ENCODE results near the gene TACC3.

The TACC3 gene

DNA sequence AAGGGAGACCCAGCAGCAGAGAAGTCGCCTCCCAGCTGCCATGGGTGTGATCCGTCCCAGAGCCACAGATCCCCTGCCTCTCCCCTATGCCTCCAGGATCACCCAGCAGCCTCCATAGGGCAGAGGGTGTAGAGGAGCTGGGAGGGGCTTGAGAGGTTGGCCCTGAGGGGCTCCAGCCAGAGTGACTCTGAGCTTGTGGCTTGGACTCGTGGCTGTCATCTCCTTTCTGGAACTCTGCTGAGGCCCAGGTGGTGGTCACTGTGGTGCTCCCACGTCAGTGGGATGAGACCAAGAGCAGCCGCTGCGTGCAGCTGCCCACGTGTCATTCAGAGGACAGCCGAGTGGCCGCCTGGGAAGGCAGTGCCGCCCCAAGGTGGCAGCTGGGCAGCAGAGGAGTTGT, 4.2 kb downstream of the TACC3 start:
- DNase-seq = no peak

DNA sequence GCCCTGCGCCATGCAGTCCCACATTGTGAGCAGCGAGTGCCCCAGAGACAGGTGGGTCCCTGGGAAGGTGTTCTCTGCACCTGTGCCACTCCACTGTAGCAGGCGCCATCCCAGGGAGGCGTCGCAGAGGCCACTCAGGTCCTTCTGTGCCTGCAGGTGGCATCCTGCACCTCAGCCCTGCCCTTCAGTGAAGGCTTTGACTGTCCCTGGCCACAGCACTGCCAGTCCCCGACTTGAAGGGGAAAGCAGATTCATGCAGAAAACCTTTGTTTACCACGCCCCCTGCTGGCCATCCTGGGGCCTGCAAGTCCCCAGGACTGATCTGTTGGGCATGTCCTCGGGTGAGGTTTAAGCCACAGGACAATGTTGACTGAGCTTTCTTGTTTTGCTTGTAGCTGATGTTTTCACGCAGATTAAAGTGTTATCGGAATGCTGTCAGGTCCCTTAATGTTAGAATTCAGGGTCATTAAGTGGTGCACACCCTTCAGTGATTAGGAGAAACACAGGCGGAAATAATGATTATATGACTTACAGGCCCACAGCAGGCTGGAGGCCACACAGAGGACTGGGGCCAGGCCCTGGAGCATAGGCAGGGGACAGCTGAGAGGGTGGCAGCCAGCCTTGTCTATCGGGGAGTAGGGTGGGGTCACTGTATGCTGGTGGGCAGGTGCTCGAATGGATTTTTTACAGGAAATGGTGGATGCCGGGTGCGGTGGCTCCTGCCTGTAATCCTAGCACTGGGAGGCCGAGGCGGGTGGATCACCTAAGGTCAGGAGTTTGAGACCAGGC, 5.0 kb downstream of the TACC3 start:
- peak; percentile 84 for DNase-seq

DNA sequence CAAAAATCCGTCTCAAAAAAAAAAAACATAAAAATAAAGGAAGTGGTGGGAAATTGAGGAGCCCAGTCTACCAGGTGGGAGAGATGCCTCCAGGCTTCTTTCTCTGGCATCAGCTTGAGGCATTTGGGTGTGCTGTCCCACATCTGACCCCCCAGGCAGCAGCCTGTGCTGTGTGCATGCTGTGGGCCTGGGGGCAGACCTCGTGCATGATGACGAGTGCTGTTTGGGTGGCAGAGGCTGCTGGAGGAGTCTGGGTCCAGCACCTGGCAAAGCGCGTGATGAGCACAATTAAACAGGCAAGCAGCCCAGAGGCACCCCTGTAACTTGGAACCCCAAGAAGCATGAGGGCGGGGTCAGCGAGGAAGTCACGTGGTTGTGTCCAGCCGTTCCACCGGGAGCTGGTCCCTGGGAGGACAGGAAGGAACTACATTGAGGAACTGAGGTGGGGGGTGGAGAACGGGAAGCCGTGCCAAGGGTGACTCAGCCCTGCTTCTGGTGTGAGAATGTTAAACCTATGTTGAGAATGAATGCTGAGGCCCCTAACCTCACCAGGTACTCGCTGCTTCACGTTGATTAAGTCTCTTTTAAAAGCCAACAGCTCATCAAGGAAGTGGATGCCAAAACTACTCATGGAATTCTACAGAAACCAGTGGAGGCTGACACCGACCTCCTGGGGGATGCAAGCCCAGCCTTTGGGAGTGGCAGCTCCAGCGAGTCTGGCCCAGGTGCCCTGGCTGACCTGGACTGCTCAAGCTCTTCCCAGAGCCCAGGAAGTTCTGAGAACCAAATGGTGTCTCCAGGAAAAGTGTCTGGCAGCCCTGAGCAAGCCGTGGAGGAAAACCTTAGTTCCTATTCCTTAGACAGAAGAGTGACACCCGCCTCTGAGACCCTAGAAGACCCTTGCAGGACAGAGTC, 6.1 kb downstream of the TACC3 start:
- no peak for DNase-seq

DNA sequence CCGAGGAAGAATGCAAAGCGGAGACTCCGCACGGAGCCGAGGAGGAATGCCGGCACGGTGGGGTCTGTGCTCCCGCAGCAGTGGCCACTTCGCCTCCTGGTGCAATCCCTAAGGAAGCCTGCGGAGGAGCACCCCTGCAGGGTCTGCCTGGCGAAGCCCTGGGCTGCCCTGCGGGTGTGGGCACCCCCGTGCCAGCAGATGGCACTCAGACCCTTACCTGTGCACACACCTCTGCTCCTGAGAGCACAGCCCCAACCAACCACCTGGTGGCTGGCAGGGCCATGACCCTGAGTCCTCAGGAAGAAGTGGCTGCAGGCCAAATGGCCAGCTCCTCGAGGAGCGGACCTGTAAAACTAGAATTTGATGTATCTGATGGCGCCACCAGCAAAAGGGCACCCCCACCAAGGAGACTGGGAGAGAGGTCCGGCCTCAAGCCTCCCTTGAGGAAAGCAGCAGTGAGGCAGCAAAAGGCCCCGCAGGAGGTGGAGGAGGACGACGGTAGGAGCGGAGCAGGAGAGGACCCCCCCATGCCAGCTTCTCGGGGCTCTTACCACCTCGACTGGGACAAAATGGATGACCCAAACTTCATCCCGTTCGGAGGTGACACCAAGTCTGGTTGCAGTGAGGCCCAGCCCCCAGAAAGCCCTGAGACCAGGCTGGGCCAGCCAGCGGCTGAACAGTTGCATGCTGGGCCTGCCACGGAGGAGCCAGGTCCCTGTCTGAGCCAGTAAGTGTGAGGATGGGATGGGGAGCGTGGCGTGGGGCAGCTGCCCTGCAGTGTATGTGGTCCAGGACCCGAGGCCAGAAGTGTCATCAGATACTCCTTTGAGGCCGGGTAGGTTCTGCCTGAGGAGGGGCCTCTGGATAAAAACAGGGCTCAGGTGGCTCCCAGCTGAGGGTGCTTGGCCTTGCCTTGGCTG, 7.0 kb downstream of the TACC3 start:
- DNase-seq = no peak

DNA sequence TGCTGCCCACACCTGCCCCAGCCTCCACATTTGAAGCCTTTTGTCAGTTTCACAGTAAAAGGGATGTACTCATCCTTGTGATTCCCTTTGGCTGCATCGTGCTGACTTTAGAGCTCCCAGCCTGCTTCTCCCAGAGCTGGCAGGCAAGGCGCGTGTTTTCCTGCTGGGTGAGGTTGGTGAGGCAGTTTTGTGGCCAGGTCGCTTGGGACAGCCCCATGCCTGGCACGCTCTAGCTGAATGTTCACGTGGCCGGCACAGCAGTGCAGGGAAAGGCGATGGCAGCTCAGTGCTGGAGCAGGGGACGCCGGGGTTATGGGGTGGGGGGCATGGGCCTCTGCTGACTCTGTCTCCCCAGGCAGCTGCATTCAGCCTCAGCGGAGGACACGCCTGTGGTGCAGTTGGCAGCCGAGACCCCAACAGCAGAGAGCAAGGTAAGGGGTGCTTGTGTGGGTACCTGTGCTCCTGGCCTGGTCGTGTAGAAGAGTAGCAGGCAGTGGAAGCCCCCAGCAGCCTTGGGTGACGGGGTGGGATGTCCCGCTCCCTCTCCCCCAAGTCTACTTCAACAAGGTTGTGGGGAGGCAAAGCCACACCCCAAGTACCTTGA, 9.3 kb downstream of the TACC3 start:
- no peak for DNase-seq

DNA sequence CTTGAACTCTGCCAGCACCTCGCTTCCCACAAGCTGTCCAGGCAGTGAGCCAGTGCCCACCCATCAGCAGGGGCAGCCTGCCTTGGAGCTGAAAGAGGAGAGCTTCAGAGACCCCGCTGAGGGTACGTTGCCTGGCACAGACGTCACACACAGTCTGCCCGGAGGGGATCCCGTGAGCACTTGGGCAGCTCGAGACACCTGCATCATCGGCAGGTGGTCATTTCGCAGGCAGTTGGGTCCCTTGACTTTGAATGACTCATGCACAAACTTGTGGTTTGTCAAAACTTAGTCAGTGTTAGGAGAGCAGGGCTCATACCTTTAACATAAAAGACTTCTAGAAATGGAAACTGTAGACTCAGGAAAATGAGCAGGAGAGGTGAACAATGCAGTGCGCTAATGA, 9.9 kb downstream of the TACC3 start:
- DNase-seq = no peak

DNA sequence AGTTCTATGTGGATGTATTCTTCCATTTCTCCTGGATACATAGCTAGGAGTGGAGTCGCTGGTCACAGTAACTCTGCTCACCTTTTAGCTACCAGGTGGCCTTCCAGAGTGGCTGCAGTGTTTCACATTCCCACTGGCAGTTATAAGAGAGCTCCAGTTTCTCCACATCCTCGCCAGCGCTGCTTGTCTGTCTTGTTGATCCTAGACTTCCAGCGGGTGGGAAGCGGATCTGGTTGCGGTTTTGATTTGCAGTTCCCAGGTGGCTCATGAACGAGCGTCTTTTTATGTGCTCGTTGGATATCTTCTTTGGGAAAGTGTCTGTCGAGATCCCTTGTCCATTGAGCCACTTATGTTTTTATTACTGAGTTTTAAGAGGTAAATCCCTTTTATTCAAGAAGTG, 11.6 kb downstream of the TACC3 start:
- DNase-seq = no peak

DNA sequence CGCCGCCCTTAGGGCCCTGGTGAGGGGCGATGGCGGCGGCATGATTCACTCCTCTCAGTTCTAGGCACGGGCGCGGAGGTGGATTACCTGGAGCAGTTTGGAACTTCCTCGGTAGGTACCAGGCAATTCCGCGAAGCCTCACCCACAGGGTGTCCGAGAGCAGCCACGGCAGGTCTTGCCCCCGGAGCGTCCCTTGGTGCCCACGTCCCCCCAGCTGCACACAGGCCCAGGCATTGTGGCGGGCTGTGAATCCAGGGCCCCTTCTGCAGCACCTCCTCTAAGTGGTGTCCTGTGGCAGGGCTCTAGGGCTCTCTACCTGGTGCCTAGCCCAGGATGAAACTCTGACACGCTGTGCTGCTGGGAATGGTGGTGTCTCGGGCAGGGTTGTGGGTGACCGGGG, 13.9 kb downstream of the TACC3 start:
- DNase-seq = no peak

DNA sequence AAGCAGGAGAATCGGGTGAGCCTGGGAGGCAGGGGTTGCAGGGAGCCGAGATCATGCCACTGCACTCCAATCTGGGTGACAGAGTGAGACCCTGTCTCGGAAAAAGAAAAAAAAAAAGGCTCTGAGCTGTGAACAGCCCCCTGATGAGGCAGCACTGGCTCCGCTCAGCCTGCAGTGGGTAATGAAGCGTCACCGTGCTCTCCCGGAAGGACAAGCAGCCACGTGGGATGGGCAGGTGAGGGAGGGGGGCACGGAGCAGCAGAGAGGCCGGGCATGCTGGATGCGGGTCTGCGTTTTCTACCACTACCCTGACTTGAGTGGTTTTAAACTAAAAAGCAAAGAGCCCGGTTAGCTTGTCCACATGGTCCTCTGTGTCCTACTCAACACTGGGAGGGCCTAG, 15.5 kb downstream of the TACC3 start:
- DNase-seq = no peak

DNA sequence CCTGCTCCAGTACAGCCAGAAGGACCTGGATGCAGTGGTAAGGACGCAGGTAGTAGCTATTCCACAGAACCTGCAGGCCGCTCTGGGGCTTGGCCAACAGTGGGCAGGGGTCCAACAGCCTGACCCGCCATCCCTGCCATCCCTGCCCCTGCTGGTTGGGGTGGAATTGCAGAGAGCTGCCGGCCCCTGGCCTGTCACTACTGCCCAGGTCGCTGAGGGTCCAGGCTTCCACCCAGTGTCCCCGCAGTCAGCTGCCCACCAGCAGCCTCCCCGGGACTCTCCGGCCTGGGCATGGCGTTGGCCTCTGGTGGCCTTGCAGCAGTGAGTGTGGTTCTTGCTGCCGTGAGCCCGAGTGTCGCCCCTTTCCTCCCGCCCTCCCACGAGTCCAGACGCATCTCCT, 16.3 kb downstream of the TACC3 start:
- no peak for DNase-seq

DNA sequence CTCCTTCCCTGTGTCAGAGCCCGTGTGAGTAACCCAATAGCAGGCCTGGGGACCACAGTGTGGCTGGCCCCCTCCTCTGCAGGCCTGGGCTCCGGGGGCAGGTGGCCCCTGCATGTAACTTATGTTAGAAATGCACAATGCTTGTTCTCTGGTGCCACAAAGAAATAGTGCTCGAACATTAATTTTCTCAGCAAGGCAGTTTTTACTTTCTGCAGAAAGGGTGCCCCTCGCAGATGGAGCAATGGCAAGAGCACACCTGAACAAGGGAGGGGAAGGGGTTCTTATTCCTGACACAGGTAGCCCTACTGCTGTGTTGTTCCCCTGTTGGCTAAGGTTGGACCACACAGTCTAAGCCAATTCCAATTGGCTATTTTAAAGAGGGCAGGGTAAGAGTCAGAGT, 17.1 kb downstream of the TACC3 start:
- no peak for DNase-seq

DNA sequence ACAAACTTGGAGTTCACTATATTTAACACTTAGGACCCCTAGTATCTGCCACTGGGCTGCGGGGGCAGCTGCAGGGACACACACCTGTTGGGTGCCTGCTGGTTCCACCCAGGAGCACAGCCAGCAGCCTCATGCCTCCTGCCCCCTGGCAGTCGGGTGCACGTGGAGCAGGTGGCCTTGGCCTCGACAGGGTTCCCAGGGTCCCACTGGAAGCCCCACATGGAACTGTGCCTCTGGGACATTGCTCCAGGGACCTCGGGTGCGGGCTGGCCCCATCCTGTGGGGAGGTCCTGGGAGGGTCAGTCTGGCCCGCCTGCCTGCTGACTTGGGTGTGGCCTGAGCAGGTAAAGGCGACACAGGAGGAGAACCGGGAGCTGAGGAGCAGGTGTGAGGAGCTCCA, 18.0 kb downstream of the TACC3 start:
- no peak for DNase-seq

DNA sequence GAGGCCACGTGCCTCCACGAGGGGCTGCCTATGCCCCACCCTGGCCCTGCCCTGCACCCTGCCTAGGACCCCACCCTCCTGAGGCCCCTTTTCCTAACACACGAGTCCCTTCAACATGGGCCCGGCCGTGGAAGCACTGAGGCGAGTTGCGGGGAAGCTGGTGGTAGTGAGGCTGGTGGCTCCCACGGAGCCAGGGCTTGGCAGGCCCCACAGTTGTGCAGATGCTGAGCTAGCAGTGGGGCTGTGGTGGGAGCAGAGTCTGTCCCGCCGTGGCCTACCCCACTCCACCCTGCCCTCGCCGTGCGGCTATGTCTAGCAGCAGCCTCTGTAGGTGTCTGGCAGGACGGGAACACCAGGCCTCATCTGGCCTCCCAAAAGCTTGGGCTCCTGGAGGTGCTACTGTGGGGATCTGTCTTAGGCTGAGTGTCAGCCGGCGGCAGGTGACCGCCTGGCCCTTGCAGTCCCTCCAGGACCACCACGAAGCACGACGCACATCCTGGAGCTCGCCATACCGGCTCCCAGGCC, 18.8 kb downstream of the TACC3 start:
- no peak for DNase-seq

DNA sequence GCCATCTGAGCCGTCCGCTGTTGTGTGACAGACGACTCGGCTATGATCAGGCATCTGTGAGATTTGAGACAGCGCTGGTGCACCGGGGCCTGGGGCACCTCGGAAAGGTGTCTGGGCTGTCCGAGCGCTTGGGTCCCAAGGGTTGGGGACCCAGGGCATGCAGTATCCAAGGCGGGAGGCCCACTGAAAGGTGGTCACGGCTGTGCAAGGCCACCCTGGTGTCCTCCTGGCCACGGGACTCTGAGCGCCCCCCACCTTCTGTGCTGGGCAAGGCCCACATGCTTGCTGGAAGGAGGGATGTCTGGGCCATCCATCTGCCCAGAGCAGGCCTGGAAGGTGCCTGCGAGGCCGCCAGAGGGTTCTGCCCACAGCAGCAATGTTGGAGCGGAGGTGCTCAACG, 19.9 kb downstream of the TACC3 start:
- DNase-seq = no peak

DNA sequence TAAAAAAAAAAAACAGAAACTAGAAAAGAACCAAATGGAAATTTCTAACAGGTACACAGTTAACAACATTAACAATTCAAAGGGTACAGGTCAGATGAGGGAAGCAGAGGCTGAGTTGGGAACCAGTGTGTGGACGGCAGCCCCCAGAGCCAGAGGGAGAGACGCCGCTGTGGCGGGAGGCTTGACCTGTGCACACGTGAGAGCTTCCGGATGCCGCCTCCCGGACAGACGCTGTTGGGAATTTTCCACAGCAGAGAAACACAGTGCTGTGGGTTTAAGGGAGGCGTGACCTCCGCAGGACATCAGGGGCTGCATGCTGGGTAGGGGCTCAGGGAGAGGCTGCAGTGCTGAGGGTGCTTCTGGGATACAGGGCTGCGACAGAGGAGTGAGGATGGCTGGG, 22.2 kb downstream of the TACC3 start:
- no peak for DNase-seq

DNA sequence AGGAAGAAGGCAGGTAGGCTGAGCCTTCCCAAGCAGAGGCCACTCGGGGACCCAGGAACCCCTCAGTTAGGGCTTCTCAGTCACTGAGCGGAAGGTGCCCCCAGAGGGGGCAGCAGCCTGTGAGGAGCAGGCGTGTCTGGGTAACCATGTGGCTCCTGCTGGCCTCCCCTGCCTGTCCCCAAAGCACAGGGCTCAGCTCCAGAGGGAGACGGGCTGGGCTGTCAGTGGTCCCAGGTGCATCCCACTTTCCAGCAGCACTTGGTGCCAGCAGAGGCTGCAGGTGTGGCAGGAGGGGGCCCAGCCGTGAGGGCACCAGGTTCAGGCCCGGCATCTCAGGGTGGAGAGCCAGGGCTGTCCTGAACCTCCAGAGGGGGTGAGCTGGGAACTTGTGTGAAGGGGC, 22.7 kb downstream of the TACC3 start:
- DNase-seq = no peak

DNA sequence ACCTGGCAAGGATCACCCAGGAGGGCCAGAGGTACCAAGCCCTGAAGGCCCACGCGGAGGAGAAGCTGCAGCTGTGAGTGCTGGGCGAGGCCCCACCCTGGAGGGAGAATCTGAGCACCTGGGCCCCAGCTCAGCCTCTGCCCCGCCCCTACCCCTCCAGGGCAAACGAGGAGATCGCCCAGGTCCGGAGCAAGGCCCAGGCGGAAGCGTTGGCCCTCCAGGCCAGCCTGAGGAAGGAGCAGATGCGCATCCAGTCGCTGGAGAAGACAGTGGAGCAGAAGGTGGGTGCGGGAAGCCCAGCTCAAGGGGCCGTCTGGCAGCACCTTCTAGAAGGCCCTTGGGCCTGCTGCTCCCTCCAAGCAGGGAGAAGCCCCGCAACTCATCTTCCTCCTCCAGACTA, 23.2 kb downstream of the TACC3 start:
- DNase-seq = no peak

DNA sequence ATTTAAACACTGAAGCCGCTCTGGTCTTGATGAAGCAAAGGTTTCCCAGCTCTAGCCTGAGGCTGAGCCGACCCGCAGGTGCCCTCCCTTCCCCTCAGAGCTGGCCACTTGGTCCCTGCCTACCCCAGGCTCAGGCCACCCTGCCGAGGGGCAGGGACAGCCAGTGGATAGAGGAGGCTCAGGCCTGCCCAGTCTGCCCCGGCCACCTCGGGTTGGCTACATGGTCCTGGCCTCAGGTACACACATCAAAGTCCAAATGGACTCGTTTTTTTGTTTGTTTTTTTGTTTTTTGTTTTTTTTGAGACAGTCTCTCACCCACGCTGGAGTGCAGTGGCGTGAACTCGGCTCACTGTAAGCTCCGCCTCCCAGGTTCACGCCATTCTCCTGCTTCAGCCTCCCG, 23.8 kb downstream of the TACC3 start:
- DNase-seq = no peak

DNA sequence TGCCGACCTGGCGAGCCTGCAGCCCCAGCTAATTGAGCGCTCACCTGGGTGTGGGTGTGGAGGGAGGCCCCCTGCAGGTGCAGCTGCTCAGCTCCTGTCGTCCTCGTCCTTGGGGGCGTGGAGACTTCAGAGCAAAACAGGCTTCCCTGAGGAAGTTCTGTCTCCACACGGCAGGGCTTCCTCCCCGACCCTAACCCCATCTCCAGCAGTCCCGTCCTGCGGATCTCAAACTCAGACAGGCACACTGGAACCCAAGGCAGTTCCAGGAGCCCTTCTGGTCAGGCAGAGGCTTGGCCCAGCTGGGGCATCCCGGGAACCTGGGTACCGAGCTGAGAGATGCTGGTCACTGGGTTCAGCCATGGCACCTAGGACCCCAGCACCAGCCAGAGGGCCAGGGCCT, 24.4 kb downstream of the TACC3 start:
- DNase-seq = no peak

DNA sequence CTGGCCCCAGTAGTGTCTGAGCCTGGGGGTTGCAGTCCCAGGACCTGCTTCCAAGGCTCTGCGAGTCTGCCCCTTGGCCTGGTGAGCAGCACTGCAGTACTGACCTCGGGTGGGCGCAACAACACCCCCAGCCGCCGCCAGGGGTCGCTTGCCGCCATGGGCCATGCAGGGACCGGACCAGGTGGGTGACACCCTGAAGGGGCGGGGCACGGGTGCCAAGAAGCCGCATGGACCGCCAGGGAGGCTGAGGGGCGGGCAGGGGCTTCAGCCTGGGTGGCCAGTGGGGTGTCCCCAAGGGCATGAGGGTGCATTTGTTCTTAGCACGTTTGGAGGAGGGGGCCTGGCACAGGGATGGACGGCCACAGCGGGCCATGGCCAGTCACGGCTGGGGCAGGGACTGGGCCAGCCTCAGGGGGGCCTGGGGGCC, 25.0 kb downstream of the TACC3 start:
- peak; percentile 58 for DNase-seq

DNA sequence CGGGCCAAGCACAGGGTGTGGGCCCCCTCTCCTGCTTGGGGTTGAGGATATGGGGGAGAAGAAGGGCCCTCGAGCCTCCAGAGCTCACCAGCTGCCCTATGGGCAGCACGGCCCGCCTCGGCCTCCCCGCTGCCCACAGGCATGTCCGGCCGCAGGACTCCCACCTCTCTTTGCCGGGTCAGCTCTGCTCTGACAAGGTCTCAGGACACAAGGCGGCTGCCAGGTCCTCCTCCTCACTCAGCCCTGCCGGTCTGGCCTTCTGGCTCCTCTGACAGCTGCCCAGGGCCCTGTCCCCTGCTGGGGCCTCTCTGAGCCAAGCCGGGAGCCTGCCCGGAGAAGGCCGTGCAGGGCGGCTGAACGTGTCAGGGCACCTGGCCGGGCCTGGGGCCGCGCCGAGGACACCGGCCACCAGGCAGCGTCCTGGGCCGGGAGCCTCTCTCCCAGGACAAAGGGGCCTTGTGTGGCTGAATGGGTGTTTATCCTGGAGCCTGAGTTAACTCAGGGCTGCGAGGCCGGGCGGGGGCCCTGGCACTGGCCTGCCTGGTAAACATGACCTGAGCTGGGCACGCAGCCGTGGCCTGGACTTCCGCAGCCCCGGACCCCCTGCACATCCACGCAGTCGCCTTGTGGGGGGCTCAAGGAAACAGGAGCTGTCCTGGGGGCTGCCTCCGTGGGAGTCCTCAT, 25.7 kb downstream of the TACC3 start:
- DNase-seq = no peak

DNA sequence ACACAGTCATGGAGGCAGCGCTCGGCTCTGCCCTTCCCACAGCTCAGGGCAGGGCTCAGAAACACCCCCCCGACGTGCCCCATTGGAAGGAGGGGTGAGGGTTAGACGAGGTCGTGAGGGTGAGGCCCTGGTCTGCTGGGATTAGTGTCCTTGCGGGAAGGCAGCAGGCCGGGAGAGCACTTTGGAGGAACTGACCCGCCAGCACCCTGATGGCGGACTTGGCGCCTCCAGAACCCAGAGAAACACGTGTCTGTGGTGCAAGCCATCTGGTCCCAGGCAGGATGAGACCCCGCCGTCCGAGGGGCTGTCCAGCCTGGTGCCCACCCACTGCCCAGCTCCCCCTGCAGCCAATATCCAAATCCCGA, 26.3 kb downstream of the TACC3 start:
- DNase-seq = no peak
